Cardiac ventricle fibroblast (primary cell): ENCODE measurements around the gene SERPINA6. TPM values are rescaled to one million over a fixed set of nuclear protein-coding genes. Genes with fewer than 3 reads are reported as not detected.

ENCODE experiments used
- total RNA-seq: library from RNA; depleted of rRNA; stranded (reverse); fragments of >200 nt; gene quantifications from 2 replicates; pipeline ENCODE4 v1.2.3, GENCODE V29; 2015

The SERPINA6 gene
- 3.5 TPM in 1 of 2 replicates, not detected in the other for total RNA-seq

DNA sequence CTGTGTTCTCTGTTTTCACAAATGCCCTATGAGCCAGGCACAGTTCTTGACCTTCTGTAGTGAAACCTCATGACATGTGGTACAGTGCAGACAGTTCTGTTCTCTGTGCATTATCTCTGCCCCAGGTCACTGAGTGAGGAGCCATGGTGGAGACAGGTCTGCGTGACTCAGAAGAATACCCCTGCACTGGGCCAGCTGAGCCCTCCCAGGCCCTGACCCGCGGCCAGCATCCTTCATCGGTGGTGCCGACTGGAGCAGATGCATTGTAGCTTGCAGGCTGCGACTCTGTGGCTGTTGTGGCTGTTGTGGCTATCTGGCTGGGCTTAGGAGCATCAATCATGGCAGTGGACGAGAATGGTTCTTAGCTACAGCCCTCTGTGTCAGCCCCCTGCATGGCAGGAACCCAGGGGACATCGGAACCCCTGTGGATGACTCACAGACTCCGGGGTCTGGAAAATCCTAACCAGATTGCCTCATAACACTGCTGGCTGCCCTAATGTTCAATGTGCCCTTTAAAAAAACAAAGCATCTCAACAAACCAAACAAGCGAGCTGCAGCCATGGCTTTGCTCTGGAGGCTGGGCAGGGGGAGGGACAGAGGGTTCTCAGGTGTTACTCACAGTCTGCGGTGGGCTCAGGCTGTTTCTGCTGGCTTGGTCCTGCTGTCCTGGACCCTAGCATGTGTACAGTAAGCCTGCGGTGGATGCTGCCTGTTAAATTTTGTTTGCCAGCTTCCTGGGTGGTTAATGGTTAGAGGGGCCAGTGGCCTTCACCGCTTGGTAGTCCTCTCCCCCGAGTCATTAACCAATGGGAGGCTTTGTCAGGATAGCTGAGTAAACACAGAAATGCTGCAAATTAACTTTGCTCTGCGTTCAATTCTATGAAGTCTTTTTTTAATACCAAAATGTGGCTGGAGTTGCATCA, at the start of gene SERPINA6:
Gene SERPINA6 (minus strand): TSS at position 689 of the 923 bp plus-strand sequence. CDS start 8,688 bp downstream, outside the sequence.

DNA sequence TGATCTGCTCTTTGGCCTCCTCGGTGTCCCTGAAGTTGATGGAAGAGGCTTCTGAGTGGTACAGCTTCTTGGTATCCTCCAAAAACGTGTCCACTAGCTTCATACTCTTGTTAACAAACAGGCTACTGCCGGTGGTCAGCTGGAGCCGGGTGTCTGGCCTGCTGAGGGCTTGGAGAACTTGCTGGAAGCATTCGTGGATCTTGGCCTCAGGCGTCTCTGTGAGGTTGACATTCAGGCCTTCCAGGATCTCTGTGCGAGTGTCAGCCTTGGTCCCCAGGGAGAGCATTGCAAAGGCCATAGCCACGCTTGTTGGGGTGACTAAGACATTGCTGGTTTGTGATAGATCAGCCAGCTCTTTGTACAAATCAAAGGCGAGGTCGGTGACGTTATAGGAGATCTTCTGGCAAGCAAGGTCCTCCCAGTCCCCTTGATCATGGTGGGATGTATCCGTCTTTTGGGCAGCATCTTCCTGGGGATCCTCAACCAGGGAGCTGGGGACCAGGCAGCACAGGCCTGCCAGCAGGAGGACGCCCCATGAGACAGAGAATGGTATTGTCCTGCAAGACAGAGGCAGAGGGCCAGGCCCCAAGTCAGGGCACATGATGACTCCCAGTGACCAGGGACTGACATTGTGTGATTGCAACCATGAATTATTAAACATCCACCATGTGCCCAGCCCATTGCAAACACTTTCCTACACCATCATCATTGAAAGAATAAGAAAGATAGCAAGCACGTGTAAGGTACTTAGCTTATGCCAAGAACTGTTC, 43.2 kb upstream of the SERPINA6 start, which contains the start of gene SERPINA2:
Gene SERPINA2 (minus strand): TSS at position 553 of the 770 bp plus-strand sequence.

DNA sequence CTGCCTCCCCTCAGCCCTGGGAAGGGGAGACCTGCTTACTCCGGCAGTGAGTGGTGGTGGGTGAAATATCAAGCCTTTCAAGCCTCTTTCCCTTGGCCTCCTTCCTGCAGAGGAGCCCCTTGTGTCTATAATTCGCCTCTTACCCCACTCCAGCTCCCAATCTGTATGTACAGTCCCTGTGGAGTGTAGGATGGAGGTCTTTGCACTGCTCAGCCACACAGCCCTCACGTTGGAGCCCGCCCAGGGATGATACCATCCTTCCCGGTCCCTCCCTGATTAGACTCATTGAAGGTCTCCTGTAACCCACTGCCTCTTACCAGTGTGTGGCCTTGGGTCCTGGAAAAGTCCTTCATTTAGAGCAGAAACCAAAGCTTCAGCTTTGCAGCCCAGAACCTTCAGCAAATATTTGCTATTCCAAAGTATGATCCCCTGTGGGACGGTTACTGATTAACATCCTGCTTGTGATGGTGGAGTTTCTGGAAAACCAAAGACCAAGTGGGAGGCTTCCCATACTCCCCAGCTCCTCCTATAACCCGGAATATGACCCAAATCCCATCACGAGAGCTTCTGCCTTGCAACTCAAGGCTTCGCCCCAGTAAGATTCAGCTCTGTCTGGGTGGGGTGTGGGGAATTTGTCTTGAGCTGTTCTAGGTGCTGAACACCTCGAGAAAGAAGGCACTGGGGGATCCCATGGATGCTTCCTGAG, 30.1 kb downstream of the SERPINA6 start, which contains the start of gene SERPINA10:
Gene SERPINA10 (minus strand): TSS at position 397 of the 706 bp plus-strand sequence. CDS start 2,675 bp downstream, outside the sequence.

Other genes starting within 250 kb of the SERPINA6 start
- 99.5 and 120 TPM in 2 replicates for gene DDX24, start 242.1 kb downstream of the SERPINA6 start, total RNA-seq
- 9.2 and 15.6 TPM in 2 replicates for gene IFI27L1, start 242.0 kb downstream of the SERPINA6 start, total RNA-seq
- gene IFI27, start 212.6 kb downstream of the SERPINA6 start, total RNA-seq: 6.8 and 24.6 TPM in 2 replicates
- gene IFI27L2, start 193.7 kb downstream of the SERPINA6 start, total RNA-seq: 36.6 and 53.3 TPM in 2 replicates
- gene PPP4R4, start 149.0 kb downstream of the SERPINA6 start, total RNA-seq: not detected in 2 replicates
- not detected in 2 replicates for gene SERPINA10, start 30.1 kb downstream of the SERPINA6 start, total RNA-seq
- gene SERPINA2, start 43.4 kb upstream of the SERPINA6 start, total RNA-seq: not detected in 2 replicates
- 0.20 TPM in 1 of 2 replicates, not detected in the other for gene SERPINA1, start 65.3 kb upstream of the SERPINA6 start, total RNA-seq
- gene SERPINA11, start 129.5 kb upstream of the SERPINA6 start, total RNA-seq: not detected in 2 replicates
- gene SERPINA9, start 152.9 kb upstream of the SERPINA6 start, total RNA-seq: not detected in 2 replicates
- gene SERPINA12, start 186.1 kb upstream of the SERPINA6 start, total RNA-seq: not detected in 2 replicates
- not detected in 2 replicates for gene SERPINA4, start 238.1 kb upstream of the SERPINA6 start, total RNA-seq